GM10847 (cell line): ENCODE measurements around the gene TMEM222.

Source experiments
- POLR2A ChIP-seq: IDR thresholded peaks from 2 replicates; pipeline ENCODE4 v1.6.1; 2011; ENCODE audit not compliant: insufficient read length; ENCODE audit errors: extremely low read depth

TMEM222 gene

GRCh38 chr1:27301582-27302199 lies 20.3 kb upstream of the TMEM222 start:
- TF ChIP-seq POLR2A = no peak

GRCh38 chr1:27302612-27303011 lies 19.4 kb upstream of the TMEM222 start:
- TF ChIP-seq POLR2A = no peak

- TF ChIP-seq POLR2A = no peak
Observed at GRCh38 chr1:27303509-27303908, 18.5 kb upstream of the TMEM222 start.

- no peak for TF ChIP-seq POLR2A
Observed at GRCh38 chr1:27306071-27306470, 15.9 kb upstream of the TMEM222 start.

- no peak for TF ChIP-seq POLR2A
Observed at GRCh38 chr1:27306892-27307761, 14.8 kb upstream of the TMEM222 start.

- no peak for TF ChIP-seq POLR2A
Observed at GRCh38 chr1:27307874-27308598, 13.9 kb upstream of the TMEM222 start.

GRCh38 chr1:27314169-27314568 lies 7.8 kb upstream of the TMEM222 start:
- no peak for TF ChIP-seq POLR2A

- no peak for TF ChIP-seq POLR2A
Observed at GRCh38 chr1:27314737-27315136, 7.2 kb upstream of the TMEM222 start.

- TF ChIP-seq POLR2A = no peak
Observed at GRCh38 chr1:27316860-27317259, 5.1 kb upstream of the TMEM222 start.

GRCh38 chr1:27318136-27318535 lies 3.8 kb upstream of the TMEM222 start:
- TF ChIP-seq POLR2A = no peak

GRCh38 chr1:27318596-27318995 lies 3.4 kb upstream of the TMEM222 start:
- TF ChIP-seq POLR2A = no peak

GRCh38 chr1:27322569-27323240 lies 742 bp downstream of the TMEM222 start:
- TF ChIP-seq POLR2A = no peak

GRCh38 chr1:27325286-27325685 lies 3.3 kb downstream of the TMEM222 start:
- TF ChIP-seq POLR2A = no peak

GRCh38 chr1:27327964-27328363 lies 6.0 kb downstream of the TMEM222 start:
- no peak for TF ChIP-seq POLR2A

- TF ChIP-seq POLR2A = no peak
Observed at GRCh38 chr1:27330786-27331185, 8.8 kb downstream of the TMEM222 start.

- no peak for TF ChIP-seq POLR2A
Observed at GRCh38 chr1:27331426-27331825, 9.5 kb downstream of the TMEM222 start.

- no peak for TF ChIP-seq POLR2A
Observed at GRCh38 chr1:27331922-27332321, 10.0 kb downstream of the TMEM222 start.
